KG1 (cell line): ENCODE results near the gene GTPBP1.

Source experiments
- DNase-seq: peaks from one replicate; lab custom pipeline; 2025; lab: John Stamatoyannopoulos, UW

The GTPBP1 gene

DNA sequence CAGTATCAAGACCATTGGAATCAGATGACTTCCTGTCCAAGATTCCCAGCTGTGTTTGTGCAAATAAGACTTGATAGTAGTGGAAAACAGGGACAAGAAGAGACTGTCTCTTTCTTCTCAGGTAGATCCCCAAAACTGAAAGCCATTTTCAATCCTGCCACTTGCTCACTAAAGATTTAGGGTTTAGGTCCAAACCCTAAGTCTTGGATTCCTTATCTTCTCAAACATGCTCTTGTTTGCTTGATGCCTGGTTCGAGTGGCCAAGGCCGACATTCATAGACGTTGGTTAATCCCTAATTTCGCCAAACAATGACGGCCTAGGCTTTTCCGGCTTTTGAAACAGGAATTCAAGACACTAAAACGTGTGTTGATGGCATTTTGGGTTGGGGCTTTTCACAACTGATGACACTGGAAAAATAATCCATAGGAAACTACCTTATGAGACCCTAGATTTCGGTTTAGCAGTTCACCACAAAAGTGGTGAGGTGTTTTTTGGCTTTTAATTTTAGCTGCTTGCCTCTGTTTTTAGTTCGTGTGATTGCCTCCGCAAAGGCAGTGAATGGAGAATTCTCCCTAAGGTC lies 1.0 kb upstream of the GTPBP1 start:
- DNase-seq = no peak

DNA sequence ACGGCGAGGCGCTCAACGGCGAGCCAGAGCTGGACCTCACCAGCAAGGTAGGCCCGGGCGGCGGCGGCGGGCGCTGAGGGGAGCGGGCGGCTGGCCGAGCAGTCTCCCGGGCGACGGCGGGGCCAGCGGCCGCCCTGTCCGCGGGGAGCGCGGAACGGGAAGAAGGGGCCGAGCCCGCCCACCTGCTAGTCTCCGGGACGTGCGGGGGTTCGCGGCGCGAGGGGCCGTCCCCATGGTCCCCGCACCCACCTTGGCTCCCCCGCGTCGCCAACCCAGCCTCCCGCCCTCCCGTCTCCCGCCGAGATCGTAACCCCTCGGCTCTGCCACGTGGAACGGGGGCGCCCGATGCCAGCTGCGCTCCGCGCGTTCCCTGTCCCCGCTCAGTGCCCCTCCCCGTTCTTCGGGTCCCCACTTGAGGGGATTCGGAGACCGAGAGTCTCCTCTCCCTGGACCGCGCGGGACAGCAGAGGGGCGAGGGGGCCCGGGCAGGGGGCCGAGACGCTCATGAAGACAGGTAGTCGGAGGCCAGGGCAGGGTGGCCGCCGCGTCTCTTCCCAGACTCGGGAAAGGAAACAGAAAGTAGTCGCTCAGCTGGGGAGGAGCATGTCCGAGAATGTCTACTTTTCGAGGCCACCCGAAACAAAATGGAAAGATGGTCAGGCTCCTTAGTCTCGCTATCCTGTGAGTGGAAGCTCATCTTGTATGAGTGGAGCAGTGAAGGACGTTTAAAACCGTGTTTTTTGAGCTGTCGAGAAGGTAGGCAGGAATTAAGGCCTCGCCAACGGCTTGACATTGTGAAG lies 557 bp downstream of the GTPBP1 start:
- DNase-seq = no peak

DNA sequence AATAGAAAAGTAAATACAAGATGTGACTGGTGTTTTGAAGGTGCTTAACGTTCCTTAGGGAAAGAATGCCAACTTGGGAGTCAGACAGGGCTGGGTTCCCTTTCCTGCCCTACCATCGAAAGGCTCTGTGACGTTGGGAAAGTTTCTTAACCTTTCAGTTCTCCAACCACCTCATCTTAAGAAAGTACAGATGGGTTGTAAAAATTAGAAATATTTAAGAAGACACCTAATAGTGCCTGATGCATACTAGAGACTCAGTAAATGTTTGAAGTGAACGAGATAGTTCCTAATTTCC lies 1.1 kb downstream of the GTPBP1 start:
- DNase-seq = no peak

DNA sequence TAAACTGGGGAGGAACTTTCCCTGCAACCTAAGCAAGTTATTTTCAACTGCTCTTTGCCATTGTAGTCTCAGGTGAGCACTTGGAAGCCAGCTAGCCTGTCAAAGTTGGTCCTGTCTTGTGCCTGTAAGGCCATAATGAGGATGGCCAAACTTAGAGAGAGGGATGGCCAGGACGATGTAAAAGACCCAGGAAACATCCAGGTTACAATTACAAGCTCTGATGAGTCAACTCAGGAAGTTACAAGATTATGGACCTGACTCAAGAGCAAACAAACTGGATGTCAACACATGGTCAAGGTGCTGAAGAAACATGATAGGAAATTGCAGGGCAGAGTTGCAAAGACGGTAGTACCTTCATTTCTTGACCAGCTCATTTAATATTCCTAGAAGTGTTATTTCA lies 1.6 kb downstream of the GTPBP1 start:
- no peak for DNase-seq

DNA sequence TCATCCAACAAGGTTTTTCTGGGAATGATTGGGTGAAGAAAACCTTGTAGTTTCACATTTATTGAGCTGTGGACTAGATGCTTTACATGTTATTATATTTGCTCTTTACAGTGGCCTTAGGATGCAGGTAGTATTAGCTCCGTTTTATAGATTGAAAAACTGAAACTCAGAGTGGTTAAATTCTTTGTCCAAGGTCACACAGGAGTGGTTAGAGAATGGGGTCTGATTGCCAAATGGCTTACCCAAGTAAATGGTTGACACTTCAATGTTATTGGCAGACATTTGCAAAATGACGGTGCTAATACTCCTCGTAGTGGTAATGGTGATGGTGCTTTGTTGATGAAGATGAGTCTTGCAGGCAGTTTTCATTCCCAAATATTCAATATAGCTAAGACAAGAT lies 2.2 kb downstream of the GTPBP1 start:
- DNase-seq = no peak

DNA sequence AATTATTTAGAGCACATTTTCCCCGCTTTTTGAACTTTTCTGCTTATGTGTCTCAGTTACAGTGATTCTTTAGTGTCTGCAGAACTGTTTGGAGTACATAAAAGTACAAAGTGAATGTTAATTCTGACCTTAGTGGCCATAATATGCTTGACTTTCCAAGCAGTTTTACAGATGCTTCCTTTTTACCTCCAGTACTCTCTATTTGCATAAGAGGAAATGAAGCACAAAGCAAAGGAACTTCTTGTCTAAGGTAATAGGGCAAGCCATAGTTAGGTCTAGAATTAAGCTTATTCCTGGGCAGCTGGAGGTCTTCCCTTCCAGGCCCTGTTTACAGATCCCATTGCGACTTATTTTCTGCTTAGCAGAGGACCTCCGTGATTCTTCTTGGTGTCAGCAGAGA lies 3.6 kb downstream of the GTPBP1 start:
- no peak for DNase-seq

DNA sequence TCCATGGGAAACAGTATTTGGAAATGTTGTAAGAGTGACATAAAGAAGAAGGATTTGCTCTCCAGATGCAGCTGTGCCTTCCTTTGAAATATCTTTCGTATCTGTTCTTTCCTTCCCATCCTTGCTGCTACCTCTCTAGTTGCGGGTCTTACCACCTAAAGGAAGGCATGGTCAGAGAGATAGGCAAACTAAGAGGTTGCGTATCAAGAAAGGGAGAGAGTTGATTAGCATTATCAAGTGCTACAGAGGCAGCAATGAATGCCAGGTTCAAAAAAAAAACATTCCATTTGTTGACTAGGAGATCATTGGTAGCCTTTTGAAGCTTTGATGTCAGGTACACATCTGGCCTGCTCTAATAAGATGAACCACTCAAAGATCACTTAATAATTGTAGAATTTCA lies 4.6 kb downstream of the GTPBP1 start:
- no peak for DNase-seq

DNA sequence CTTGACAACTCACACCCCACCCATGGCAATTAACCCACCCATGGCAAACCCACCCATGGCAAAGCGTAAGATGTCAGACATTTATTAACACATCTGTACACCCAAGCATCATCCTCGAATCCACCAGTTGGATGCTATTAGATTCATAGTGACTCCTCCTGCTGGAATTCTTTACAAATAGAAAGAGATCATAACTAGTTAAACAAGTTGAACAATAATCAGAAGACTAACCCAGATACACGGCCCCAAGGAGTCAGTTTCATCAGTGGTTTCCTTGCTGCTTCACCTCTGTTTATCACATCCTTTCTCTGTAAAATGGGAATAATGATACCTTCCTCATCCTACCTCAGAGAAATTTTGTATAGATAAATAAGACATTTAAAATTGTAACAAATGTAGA lies 5.1 kb downstream of the GTPBP1 start:
- DNase-seq = no peak

DNA sequence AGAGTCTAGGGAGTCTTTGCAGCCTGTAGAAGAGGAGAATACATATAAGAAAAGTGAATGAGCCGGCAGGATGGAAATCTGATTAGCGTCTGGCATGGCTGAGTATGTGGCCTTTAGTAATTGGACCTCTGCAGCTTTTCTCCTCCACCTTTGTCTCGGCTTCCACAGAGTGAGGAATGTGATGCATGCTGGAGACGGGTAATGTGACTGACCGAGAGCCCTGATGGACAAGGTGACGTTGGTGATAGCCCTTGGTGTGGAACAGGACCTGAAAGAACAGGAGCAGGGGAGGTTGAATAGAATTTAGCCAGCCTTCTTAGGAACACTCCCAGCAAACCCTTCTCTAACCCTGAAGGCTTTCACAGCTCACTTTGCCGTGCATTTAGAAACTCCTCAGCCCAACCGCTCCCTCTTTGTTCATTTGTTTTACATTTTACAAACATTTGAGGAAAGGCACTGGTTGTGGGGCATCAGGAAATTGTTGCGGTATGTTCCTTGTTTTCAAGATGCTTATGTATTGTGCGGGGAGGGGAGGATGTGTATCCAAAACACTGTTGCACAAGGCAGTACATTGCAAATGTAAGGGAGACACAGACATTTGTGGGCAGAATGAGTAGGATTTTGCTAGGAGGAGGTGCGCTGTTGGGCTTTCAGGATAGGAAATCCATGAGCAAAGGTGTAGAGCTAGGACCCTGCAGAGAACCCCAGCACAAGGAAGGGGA lies 6.9 kb downstream of the GTPBP1 start:
- no peak for DNase-seq

DNA sequence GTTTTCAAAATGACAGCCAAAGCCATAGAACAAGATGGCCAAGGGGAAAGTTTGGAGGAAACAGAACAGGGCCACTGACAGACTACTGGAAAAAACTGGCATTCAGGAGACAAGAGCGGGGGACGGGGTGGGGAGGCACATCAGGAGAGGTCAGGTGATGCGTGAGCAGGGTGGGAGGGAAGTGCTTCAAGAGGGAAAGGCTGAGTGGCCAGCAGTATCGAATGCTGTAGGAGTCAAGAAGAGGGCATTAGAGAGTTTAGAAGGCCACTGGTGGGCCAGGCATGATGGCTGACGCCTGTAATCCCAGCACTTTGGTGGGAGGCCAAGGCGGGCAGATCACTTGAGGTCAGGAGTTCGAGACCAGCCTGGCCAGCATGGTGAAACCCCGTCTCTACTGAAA lies 8.2 kb downstream of the GTPBP1 start:
- no peak for DNase-seq

DNA sequence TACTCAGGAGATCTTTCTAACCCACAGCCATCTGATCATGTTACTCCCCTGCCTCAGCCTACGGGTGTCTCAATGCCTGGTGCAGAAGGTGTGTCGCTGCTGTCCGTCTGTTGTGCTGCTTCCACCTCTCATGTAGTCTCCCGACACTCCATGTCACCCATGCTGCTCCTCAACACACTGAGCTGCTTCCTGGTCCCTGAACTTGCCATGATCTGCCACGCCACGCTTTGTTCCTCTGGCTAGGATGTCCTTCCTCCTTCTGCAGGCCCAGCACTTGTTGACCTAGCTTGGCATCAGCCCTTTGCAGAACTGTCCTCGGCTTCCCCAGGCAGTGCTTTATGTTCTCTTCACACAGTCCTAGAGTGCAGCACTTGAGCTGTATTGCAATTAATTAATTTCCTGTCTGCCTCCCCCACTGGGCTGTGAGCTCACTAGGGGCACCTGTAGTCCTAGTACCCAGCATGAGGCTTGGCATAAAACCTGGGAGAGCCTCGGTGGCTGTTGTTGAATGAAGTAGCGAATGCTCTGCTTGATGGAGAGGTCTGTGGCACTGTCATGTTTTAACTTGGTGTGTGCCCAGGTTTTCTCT lies 9.5 kb downstream of the GTPBP1 start:
- DNase-seq = no peak

DNA sequence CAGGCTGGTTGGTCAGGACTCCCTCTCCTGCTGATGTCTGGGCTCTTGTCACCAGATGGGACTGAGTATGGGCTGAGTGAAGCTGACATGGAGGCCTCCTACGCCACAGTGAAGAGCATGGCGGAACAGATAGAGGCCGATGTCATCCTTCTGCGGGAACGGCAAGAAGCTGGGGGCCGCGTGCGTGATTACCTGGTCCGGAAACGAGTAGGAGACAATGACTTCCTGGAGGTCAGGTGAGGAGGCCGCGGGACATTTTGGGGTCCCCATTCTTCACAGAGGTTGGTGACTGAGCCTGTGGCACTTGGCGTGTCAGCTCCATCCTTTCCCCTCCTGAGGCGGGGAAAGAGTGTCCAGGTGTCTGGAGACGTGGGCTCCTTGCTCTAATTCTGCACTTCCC lies 10.1 kb downstream of the GTPBP1 start:
- no peak for DNase-seq

DNA sequence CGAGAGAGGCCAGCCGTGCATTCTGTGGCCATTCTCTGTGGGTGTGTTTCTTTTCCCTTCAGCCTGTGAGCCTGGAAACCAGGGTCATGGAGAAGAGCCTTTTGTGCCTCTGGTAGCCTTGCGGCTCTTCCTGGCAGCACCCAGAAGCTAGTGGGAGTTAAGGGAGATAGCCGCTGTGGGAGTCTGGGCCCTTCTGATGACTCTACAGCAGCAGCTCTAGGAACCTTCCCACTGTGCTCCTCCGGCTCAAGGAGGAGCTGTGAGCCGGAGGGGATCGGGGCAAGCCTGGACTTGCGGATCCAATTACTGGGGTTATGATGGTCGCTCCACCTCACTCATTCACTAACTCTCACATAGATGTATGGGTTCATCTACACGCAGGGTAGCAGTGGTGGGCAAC lies 10.5 kb downstream of the GTPBP1 start:
- no peak for DNase-seq

DNA sequence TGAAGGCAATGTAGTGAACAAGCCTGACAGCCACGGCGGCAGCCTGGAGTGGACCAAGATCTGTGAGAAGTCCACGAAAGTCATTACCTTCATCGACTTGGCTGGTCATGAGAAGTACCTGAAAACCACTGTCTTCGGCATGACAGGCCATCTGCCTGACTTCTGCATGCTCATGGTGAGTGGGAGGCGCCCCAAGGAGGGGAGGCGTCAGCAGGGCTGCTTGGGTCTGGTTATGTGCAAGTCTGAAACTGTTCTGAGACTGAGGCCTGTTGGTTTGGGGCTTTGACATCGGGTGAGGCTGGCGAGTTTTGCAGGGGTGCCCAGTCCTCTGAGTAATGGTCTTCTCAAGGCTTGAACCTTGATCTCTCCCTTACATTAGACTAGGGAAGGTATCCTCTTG lies 11.1 kb downstream of the GTPBP1 start:
- DNase-seq = no peak

DNA sequence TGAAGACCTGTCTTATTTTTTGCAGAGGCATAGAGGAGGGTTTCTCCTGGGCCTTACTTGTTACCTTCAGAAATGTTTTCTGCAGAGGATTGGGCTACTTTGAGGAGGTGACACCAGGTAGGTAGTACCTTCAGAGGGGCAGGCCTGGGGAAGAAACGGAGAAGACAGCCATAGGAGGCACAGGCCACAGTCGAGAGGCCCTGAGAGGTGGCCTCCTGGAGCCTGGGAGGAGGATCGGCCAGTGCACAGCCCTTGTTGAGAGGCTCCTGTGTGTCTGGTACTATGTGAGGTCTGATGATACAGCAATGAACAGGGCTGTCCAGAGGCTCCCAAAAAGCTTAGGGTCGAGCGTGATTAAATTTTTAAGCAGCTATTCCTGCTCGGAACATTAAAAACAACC lies 11.5 kb downstream of the GTPBP1 start:
- no peak for DNase-seq

DNA sequence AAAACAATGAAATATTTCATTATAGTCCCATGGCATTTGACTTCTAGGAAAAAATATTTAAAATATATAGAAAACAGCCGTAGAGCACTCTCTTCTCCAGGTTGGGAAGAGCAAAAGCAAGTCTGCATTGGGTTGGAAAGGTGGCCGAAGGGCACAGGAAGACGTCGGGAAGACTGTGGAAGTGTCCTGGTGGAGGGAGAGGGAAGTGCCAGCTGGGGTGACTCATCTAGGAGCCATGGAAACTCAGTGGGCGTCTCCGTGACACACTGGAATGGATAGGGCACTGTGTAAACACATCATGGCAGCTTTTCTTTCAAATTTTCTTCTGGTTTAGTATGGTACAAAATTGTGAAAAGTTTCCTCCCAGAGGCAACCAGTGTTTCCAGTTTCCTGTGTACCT lies 12.7 kb downstream of the GTPBP1 start:
- no peak for DNase-seq

DNA sequence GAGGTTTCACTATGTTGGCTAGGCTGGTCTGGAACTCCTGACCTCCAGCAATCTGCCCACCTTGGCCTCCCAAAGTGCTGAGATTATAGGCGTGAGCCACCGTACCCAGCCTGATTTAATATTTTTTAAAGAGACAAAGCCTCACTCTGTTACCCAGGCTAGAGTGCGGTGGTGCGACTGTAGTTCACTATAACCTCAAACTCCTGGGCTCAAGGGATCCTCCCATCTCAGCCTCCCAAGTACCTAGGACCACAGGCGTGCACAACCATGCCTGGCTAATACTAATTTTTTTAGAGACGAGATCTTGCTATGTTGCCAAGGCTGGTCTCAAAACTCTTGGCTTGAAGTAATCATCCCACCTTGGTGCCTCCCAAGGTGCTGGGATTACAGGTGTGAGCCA lies 13.5 kb downstream of the GTPBP1 start:
- DNase-seq = no peak

DNA sequence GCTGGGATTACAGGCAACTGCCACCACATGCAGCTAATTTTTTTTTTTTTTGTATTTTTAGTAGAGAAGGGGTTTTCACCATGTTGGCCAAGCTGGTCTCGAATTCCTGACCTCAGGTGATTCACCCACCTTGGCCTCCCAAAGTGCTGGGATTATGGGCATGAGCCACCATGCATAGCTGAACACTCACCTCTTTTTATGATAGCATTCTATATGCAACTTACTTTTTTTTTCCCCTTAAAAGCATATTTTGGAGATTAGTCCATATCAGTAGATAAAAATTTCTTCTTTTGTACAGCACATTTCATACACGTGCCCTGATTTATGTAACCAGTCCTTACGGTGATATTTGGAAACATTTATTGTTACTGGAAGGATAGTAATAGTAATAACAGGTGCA lies 14.6 kb downstream of the GTPBP1 start:
- no peak for DNase-seq

DNA sequence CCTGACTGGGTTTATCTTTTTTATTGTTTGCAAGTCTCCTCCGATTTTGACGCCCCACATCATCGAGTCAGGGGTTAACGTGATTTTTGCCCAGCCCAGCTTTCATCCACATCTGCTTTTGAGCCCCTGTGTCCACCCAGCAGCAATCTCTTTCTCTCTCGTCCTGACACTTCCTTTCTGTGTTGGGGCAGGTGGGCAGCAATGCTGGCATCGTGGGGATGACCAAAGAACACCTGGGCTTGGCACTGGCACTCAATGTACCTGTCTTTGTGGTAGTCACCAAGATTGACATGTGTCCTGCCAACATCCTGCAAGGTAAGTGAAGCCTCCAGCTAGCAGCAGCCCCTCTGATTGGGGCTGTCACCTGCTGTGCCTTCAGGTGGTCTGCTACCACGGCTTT lies 15.8 kb downstream of the GTPBP1 start:
- DNase-seq = no peak

DNA sequence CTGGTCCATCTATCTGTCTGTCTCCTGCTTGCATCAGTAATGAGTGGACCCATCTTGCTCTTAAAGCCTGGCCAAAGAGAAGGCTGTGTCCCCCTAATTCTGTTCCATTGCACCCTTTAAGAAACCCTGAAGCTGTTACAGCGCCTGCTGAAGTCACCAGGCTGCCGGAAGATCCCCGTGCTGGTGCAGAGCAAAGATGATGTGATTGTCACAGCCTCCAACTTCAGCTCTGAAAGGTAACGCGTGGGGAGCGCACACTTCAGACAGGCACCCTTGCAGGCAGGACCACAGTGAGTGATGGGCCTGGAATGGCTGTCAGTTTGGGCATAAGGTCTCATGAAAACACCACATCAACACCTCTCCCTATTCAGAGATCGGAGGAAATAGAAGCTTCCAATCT lies 18.4 kb downstream of the GTPBP1 start:
- DNase-seq = no peak

DNA sequence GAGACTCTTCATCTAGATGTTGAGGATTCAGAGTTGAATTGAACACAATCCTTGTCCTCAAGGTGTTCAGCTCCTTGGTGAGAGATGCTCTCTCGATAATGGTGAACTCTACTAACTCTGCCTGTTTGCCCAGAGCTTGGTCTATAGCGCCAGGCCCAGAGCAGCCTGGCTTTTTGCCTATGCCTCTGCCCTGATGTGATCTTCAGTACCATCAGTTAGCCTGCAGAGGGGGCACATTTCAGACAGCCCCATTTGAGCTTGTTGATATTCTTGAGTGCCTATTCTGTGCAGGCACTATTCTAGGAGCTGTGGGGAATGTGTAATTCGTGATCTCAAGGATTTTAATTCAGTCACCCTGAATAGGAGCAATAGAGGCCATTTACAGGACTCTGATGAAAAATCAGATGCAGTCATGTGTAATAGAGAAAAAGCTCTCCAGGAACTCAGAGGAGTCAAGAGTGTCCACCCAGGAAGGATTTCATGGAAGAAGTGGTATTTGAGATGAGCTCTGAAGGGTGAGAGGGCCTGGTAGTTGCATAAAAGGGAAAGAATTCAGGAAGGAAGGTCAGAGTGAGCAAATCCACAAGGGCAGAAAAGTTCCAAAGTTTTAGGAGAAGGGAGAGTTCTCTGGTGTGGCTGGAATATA lies 19.3 kb downstream of the GTPBP1 start:
- no peak for DNase-seq

DNA sequence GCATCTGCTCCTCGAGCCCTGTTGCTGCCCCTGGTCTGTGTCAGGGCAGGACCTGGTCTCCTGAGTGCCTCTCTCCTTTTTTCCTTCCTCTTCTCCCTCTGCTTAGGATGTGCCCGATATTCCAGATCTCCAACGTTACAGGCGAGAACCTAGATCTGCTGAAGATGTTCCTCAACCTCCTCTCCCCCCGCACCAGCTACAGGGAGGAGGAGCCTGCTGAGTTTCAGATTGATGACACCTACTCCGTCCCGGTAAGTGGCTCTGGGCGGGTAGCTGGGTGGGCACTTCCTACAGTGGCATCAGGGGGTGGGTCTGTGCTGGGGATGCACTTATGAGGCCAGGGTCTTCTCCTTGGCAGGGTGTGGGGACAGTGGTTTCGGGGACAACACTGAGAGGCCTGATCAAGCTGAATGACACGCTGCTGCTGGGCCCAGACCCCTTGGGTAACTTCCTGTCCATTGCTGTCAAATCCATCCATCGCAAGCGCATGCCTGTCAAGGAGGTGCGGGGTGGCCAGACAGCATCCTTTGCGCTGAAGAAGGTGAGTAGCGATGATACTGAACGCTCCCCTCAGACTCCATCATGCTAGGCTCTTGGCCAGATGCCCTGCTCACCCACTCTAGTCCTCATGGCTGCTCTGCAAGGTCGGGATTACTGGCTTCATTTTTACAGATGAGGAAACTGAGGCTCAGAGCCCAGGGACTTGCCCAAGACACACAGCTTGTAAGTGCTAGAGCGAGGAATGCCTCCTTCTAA lies 20.3 kb downstream of the GTPBP1 start:
- no peak for DNase-seq
